Measurements from ENCODE around the gene ATP10A.

ATP10A gene

GRCh38 chr15:25830844-25831451 lies 32.2 kb downstream of the ATP10A start:
- H3K79me1 ChIP-seq (ENCODE audit: low read depth, low read length), result no peaks in the 10 kb centered on the region
- H2BK120ac ChIP-seq (ENCODE audit: low read depth, low read length), result no peak overlapping the region
- H3K4me3 ChIP-seq (ENCODE audit: low read length in 2 of 2), result peak overlapping the region in 1 of 2 donors; percentile 28
- peaks cover 0 to 3% of the 10 kb centered on the region in 2 donors for H3K4me1 ChIP-seq (ENCODE audit: control insufficient read depth in 2 of 2, insufficient read depth in 1 of 2, low read depth in 1 of 2, low read length in 2 of 2)
- no peak overlapping the region for H3K4me2 ChIP-seq (ENCODE audit: insufficient read depth, low read length, poor library complexity, severe bottlenecking)
- H3K4ac ChIP-seq (ENCODE audit: low read length), result no peak overlapping the region
- DNase-seq (ENCODE audit: low spot score), result no peak
- H2AFZ ChIP-seq (ENCODE audit: low read length), result no peak overlapping the region
- WGBS, 2 donors (ENCODE audit: extremely low coverage in 2 of 2, insufficient read length in 2 of 2, insufficient replicate concordance in 1 of 2), result no CpG with 5 or more reads among the region's 11 CpGs
- no peak overlapping the region for H4K8ac ChIP-seq (ENCODE audit: low read depth, low read length)
- H2BK5ac ChIP-seq (ENCODE audit: low read length), result no peak overlapping the region
- peak overlapping the region; percentile 23 for H3K18ac ChIP-seq (ENCODE audit: low read length)
- H3K27me3 ChIP-seq (ENCODE audit: control insufficient read depth in 3 of 3, insufficient read depth in 3 of 3, low read depth in 1 of 3, low read length in 3 of 3), result no peaks in the 10 kb centered on the region
- no peak overlapping the region for H3K23ac ChIP-seq (ENCODE audit: low read depth, low read length, poor library complexity)
- no peak overlapping the region for H2BK15ac ChIP-seq (ENCODE audit: low read length)
- no peak overlapping the region for H2AK5ac ChIP-seq (ENCODE audit: low read depth, low read length)
- no peaks in the 10 kb centered on the region for H3K9me3 ChIP-seq (replicated peaks in 1 of 2; ENCODE audit: control insufficient read depth in 2 of 2, insufficient read depth in 1 of 2, low read depth in 1 of 2, low read length in 2 of 2)
- H3K14ac ChIP-seq (ENCODE audit: low read length), result no peak overlapping the region
- no peak overlapping the region for H2BK12ac ChIP-seq (ENCODE audit: low read length)
- H3K9ac ChIP-seq (ENCODE audit: low read depth, low read length, poor library complexity), result no peak overlapping the region
- H3K36me3 ChIP-seq (replicated peaks in 1 of 2; ENCODE audit: control insufficient read depth in 2 of 2, insufficient read depth in 2 of 2, low read length in 2 of 2), result no peaks in the 10 kb centered on the region
- H3K27ac ChIP-seq (replicated peaks; ENCODE audit: low read length), result no peak overlapping the region
- no peak overlapping the region for H4K91ac ChIP-seq (ENCODE audit: low read depth, low read length, poor library complexity)

GRCh38 chr15:25829073-25829472 lies 34.1 kb downstream of the ATP10A start:
- peaks cover 0 to 3% of the 10 kb centered on the region in 2 donors for H3K4me1 ChIP-seq (ENCODE audit: control insufficient read depth in 2 of 2, insufficient read depth in 1 of 2, low read depth in 1 of 2, low read length in 2 of 2)
- H3K4ac ChIP-seq (ENCODE audit: low read length), result no peak overlapping the region
- no peak overlapping the region for H4K8ac ChIP-seq (ENCODE audit: low read depth, low read length)
- no peaks in the 10 kb centered on the region for H3K36me3 ChIP-seq (replicated peaks in 1 of 2; ENCODE audit: control insufficient read depth in 2 of 2, insufficient read depth in 2 of 2, low read length in 2 of 2)
- no peak overlapping the region for H4K91ac ChIP-seq (ENCODE audit: low read depth, low read length, poor library complexity)
- no peak overlapping the region for H3K9ac ChIP-seq (ENCODE audit: low read depth, low read length, poor library complexity)
- no peak overlapping the region for H2BK12ac ChIP-seq (ENCODE audit: low read length)
- H3K23ac ChIP-seq (ENCODE audit: low read depth, low read length, poor library complexity), result no peak overlapping the region
- DNase-seq (ENCODE audit: low spot score), result no peak
- no peaks in the 10 kb centered on the region for H3K79me1 ChIP-seq (ENCODE audit: low read depth, low read length)
- no peaks in the 10 kb centered on the region for H3K9me3 ChIP-seq (replicated peaks in 1 of 2; ENCODE audit: control insufficient read depth in 2 of 2, insufficient read depth in 1 of 2, low read depth in 1 of 2, low read length in 2 of 2)
- H3K27me3 ChIP-seq (ENCODE audit: control insufficient read depth in 3 of 3, insufficient read depth in 3 of 3, low read depth in 1 of 3, low read length in 3 of 3), result no peaks in the 10 kb centered on the region
- no CpG with 5 or more reads among the region's 3 CpGs for WGBS, 2 donors (ENCODE audit: extremely low coverage in 2 of 2, insufficient read length in 2 of 2, insufficient replicate concordance in 1 of 2)
- no peak overlapping the region for H2AFZ ChIP-seq (ENCODE audit: low read length)
- no peak overlapping the region for H3K4me2 ChIP-seq (ENCODE audit: insufficient read depth, low read length, poor library complexity, severe bottlenecking)
- H2BK5ac ChIP-seq (ENCODE audit: low read length), result no peak overlapping the region
- H3K4me3 ChIP-seq (ENCODE audit: low read length in 2 of 2), result no peak overlapping the region
- no peak overlapping the region for H2BK15ac ChIP-seq (ENCODE audit: low read length)
- no peak overlapping the region for H3K27ac ChIP-seq (replicated peaks; ENCODE audit: low read length)
- H2BK120ac ChIP-seq (ENCODE audit: low read depth, low read length), result no peak overlapping the region
- no peak overlapping the region for H3K14ac ChIP-seq (ENCODE audit: low read length)
- no peak overlapping the region for H2AK5ac ChIP-seq (ENCODE audit: low read depth, low read length)
- H3K18ac ChIP-seq (ENCODE audit: low read length), result no peak overlapping the region

GRCh38 chr15:25825207-25825606 lies 37.9 kb downstream of the ATP10A start:
- DNase-seq (ENCODE audit: low spot score), result no peak
- Histone ChIP-seq H3K27ac (replicated peaks; ENCODE audit: low read length) (no peak overlapping the region), H3K36me3 (replicated peaks in 1 of 2; ENCODE audit: control insufficient read depth in 2 of 2, insufficient read depth in 2 of 2, low read length in 2 of 2) (no peaks in the 10 kb centered on the region), H3K14ac (ENCODE audit: low read length) (no peak overlapping the region), H2AFZ (ENCODE audit: low read length) (no peak overlapping the region), H2BK12ac (ENCODE audit: low read length) (no peak overlapping the region), H3K23ac (ENCODE audit: low read depth, low read length, poor library complexity) (no peak overlapping the region), H3K4me1 (ENCODE audit: control insufficient read depth in 2 of 2, insufficient read depth in 1 of 2, low read depth in 1 of 2, low read length in 2 of 2) (peaks cover 0 to 3% of the 10 kb centered on the region in 2 donors), H2BK15ac (ENCODE audit: low read length) (no peak overlapping the region), H4K91ac (ENCODE audit: low read depth, low read length, poor library complexity) (no peak overlapping the region), H4K8ac (ENCODE audit: low read depth, low read length) (no peak overlapping the region), H3K79me1 (ENCODE audit: low read depth, low read length) (no peaks in the 10 kb centered on the region), H3K4me2 (ENCODE audit: insufficient read depth, low read length, poor library complexity, severe bottlenecking) (no peak overlapping the region), H3K18ac (ENCODE audit: low read length) (no peak overlapping the region), H2BK5ac (ENCODE audit: low read length) (no peak overlapping the region), H3K9me3 (replicated peaks in 1 of 2; ENCODE audit: control insufficient read depth in 2 of 2, insufficient read depth in 1 of 2, low read depth in 1 of 2, low read length in 2 of 2) (no peaks in the 10 kb centered on the region), H3K27me3 (ENCODE audit: control insufficient read depth in 3 of 3, insufficient read depth in 3 of 3, low read depth in 1 of 3, low read length in 3 of 3) (no peaks in the 10 kb centered on the region), H2AK5ac (ENCODE audit: low read depth, low read length) (no peak overlapping the region), H3K9ac (ENCODE audit: low read depth, low read length, poor library complexity) (no peak overlapping the region), H2BK120ac (ENCODE audit: low read depth, low read length) (no peak overlapping the region), H3K4me3 (ENCODE audit: low read length in 2 of 2) (no peak overlapping the region), H3K4ac (ENCODE audit: low read length) (no peak overlapping the region)

DNA sequence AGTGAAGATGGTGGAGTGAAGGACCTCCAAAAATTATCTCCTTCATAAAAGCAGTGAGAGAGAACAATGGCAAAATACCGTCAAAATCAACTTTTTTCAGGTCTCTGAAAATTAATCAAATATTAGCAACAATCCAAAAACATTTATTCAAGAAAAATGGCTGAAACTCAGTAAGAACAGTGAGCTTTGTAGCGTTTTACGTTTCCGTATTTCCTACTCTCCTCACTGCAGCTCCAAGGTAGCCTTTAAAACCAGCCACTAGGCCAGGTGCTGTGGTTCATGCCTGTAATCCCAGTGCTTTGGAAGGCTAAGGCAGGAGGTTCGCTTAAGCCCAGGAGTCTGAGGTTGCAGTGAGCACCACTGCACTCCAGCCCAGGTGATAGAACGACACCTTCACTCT lies 38.5 kb downstream of the ATP10A start:
- Histone ChIP-seq H2BK120ac (ENCODE audit: low read depth, low read length) (no peak overlapping the region), H3K9me3 (replicated peaks in 1 of 2; ENCODE audit: control insufficient read depth in 2 of 2, insufficient read depth in 1 of 2, low read depth in 1 of 2, low read length in 2 of 2) (no peaks in the 10 kb centered on the region), H3K79me1 (ENCODE audit: low read depth, low read length) (no peaks in the 10 kb centered on the region), H3K4me2 (ENCODE audit: insufficient read depth, low read length, poor library complexity, severe bottlenecking) (no peak overlapping the region), H3K4ac (ENCODE audit: low read length) (no peak overlapping the region), H2BK5ac (ENCODE audit: low read length) (no peak overlapping the region), H3K9ac (ENCODE audit: low read depth, low read length, poor library complexity) (no peak overlapping the region), H2AK5ac (ENCODE audit: low read depth, low read length) (no peak overlapping the region), H3K27ac (replicated peaks; ENCODE audit: low read length) (no peak overlapping the region), H4K8ac (ENCODE audit: low read depth, low read length) (no peak overlapping the region), H3K4me3 (ENCODE audit: low read length in 2 of 2) (no peak overlapping the region), H3K18ac (ENCODE audit: low read length) (no peak overlapping the region), H3K14ac (ENCODE audit: low read length) (no peak overlapping the region), H3K36me3 (replicated peaks in 1 of 2; ENCODE audit: control insufficient read depth in 2 of 2, insufficient read depth in 2 of 2, low read length in 2 of 2) (no peaks in the 10 kb centered on the region), H4K91ac (ENCODE audit: low read depth, low read length, poor library complexity) (no peak overlapping the region), H3K23ac (ENCODE audit: low read depth, low read length, poor library complexity) (no peak overlapping the region), H2BK15ac (ENCODE audit: low read length) (no peak overlapping the region), H2BK12ac (ENCODE audit: low read length) (no peak overlapping the region), H3K27me3 (ENCODE audit: control insufficient read depth in 3 of 3, insufficient read depth in 3 of 3, low read depth in 1 of 3, low read length in 3 of 3) (no peaks in the 10 kb centered on the region), H3K4me1 (ENCODE audit: control insufficient read depth in 2 of 2, insufficient read depth in 1 of 2, low read depth in 1 of 2, low read length in 2 of 2) (peaks cover 0 to 3% of the 10 kb centered on the region in 2 donors), H2AFZ (ENCODE audit: low read length) (no peak overlapping the region)
- no peak for DNase-seq (ENCODE audit: low spot score)
- no CpG with 5 or more reads among the region's 6 CpGs for WGBS, 2 donors (ENCODE audit: extremely low coverage in 2 of 2, insufficient read length in 2 of 2, insufficient replicate concordance in 1 of 2)
